ENCODE results near the gene RPL23.
A peak's percentile ranks its signal among the peaks of the same experiment; 100 is the strongest.

Gene RPL23

DNA sequence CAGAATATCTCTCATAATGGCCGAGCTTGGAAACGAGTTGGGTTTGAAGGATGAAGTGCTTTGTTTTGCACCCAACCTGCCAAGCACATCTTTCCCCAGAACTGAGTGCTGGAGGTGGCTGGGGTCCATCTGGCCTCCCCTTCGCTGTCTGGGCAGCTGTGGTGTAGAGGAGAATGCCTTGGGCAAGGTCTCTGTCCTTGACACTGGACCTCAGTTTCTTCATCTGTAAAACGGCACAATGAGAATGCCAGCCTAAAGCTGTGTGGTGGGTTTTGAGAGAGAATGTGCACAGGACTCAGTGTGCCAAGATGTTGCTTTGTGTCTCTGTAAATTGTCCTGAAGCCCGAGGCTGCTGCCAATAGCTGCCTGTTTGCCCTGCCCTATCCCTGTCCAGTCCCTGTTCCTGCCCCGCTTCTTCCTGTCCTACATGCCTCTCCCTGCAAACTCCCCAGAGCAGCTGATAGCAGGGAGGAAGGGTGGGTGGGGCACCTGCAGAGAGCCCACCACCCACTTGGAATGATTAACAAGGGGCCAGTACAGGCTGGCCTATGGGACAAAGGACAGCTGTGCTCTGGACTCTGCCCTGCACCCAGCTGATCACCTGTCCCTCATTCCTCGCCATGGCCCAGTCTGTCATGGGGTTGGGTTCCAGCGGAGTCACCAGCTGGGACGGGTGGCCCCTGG is 31.7 kb upstream of the RPL23 start:
- DNase-seq (ENCODE audit: low read depth in 1 of 2, low spot score in 1 of 2): no peak
- TF ChIP-seq, protein P1, sequence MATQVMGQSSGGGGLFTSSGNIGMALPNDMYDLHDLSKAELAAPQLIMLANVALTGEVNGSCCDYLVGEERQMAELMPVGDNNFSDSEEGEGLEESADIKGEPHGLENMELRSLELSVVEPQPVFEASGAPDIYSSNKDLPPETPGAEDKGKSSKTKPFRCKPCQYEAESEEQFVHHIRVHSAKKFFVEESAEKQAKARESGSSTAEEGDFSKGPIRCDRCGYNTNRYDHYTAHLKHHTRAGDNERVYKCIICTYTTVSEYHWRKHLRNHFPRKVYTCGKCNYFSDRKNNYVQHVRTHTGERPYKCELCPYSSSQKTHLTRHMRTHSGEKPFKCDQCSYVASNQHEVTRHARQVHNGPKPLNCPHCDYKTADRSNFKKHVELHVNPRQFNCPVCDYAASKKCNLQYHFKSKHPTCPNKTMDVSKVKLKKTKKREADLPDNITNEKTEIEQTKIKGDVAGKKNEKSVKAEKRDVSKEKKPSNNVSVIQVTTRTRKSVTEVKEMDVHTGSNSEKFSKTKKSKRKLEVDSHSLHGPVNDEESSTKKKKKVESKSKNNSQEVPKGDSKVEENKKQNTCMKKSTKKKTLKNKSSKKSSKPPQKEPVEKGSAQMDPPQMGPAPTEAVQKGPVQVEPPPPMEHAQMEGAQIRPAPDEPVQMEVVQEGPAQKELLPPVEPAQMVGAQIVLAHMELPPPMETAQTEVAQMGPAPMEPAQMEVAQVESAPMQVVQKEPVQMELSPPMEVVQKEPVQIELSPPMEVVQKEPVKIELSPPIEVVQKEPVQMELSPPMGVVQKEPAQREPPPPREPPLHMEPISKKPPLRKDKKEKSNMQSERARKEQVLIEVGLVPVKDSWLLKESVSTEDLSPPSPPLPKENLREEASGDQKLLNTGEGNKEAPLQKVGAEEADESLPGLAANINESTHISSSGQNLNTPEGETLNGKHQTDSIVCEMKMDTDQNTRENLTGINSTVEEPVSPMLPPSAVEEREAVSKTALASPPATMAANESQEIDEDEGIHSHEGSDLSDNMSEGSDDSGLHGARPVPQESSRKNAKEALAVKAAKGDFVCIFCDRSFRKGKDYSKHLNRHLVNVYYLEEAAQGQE (IDR thresholded peaks at IDR 0.05; ENCODE audit: insufficient replicate concordance, low read depth): no peak
- TF ChIP-seq, protein P2, sequence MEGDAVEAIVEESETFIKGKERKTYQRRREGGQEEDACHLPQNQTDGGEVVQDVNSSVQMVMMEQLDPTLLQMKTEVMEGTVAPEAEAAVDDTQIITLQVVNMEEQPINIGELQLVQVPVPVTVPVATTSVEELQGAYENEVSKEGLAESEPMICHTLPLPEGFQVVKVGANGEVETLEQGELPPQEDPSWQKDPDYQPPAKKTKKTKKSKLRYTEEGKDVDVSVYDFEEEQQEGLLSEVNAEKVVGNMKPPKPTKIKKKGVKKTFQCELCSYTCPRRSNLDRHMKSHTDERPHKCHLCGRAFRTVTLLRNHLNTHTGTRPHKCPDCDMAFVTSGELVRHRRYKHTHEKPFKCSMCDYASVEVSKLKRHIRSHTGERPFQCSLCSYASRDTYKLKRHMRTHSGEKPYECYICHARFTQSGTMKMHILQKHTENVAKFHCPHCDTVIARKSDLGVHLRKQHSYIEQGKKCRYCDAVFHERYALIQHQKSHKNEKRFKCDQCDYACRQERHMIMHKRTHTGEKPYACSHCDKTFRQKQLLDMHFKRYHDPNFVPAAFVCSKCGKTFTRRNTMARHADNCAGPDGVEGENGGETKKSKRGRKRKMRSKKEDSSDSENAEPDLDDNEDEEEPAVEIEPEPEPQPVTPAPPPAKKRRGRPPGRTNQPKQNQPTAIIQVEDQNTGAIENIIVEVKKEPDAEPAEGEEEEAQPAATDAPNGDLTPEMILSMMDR (IDR thresholded peaks at IDR 0.05; ENCODE audit: insufficient read depth, low read length): no peak
- no peak for TF ChIP-seq GABPA (IDR thresholded peaks at IDR 0.05; ENCODE audit: low read depth)
- no peak for TF ChIP-seq SPI1 (IDR thresholded peaks at IDR 0.05; ENCODE audit: borderline replicate concordance, low read depth)
- TF ChIP-seq POLR2AphosphoS5 (IDR thresholded peaks at IDR 0.05; ENCODE audit: low read depth): no peak
- Histone ChIP-seq H3K27ac (replicated peaks) (no peak overlapping the region), H3K4me3 (replicated peaks; ENCODE audit: insufficient read depth, low read length) (no peak overlapping the region), H3K27me3 (ENCODE audit: insufficient read depth, poor library complexity, severe bottlenecking) (no peaks in the 10 kb centered on the region)

DNA sequence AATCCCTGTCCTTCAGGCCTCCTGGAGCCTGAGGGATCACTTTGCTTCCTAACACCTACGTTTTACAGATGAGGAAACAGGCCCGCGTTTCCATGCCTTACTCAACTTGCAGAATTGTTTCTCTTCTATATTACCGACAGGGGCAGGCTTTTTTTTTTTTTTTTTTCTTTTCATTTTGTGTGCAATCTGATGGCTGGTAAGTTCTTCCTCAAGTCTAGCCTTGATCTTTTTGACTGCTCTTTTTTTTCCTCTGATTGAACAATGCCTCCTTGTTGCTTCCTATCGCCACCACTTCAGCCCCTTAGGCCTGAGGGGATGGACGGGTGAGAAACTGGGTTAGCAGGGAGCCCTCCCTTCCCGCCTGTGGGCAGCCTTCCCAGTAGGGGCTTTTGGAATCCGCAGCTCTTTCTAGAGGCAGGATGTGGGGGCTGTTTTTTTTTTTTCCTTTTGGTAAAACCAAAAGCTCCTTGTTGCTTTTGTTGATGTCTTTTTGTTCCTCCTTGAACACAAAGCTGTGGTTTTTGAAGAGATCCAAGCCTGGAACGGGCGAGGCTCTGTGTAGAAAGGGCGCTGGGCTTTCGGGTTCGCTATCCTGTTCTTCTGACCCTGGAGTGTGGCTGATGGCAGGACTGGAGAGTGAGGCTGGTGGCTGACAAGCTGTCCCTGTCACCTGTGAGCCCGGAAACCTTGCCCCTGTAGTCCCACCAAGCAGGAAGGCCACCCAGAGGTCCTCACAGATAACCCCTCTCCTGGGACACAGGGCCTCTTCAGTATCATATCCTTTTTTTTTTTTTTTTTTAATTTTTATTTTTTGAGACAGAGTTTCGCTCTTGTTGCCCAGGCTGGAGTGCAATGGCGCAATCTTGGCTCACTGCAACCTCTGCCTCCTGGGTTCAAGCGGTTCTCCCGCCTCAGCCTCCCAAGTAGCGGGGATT is 30.3 kb upstream of the RPL23 start:
- Histone ChIP-seq H3K27ac (replicated peaks) (peak overlapping the region; percentile 41; the same call in 1 of the 2 replicates), H3K27me3 (ENCODE audit: insufficient read depth, poor library complexity, severe bottlenecking) (no peaks in the 10 kb centered on the region), H3K4me3 (replicated peaks; ENCODE audit: insufficient read depth, low read length) (no peak overlapping the region)
- DNase-seq (ENCODE audit: low read depth in 1 of 2, low spot score in 1 of 2): no peak
- TF ChIP-seq SPI1 (IDR thresholded peaks at IDR 0.05; ENCODE audit: borderline replicate concordance, low read depth) (no peak), POLR2AphosphoS5 (IDR thresholded peaks at IDR 0.05; ENCODE audit: low read depth) (no peak), GABPA (IDR thresholded peaks at IDR 0.05; ENCODE audit: low read depth) (no peak)
- TF ChIP-seq, protein P2 (IDR thresholded peaks at IDR 0.05; ENCODE audit: insufficient read depth, low read length): no peak
- TF ChIP-seq, protein P1 (IDR thresholded peaks at IDR 0.05; ENCODE audit: insufficient replicate concordance, low read depth): no peak

DNA sequence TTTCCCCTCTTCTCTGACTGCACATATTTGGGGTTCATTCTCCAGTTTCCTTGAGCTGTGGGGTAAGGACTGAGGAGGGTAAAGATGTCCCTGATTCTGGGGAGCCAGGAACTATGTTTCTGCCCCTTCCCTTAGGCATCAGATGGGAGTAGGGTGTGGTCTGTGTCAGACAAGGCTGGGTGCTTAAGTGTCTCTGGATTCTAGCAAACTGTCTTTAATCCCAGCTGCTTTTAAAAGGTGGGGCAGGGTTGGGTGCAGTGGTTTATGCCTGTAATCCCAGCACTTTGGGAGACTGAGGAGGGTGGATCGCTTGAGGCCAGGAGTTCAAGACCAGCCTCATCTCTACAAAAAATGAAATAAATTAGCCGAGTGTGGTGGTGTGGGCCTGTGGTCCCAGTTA is 29.3 kb upstream of the RPL23 start:
- no peak overlapping the region; the same call in 1 of the 2 replicates for H3K27ac ChIP-seq (replicated peaks)
- no peaks in the 10 kb centered on the region for H3K27me3 ChIP-seq (ENCODE audit: insufficient read depth, poor library complexity, severe bottlenecking)
- no peak for DNase-seq (ENCODE audit: low read depth in 1 of 2, low spot score in 1 of 2)
- TF ChIP-seq POLR2AphosphoS5 (IDR thresholded peaks at IDR 0.05; ENCODE audit: low read depth) (no peak), SPI1 (IDR thresholded peaks at IDR 0.05; ENCODE audit: borderline replicate concordance, low read depth) (no peak), GABPA (IDR thresholded peaks at IDR 0.05; ENCODE audit: low read depth) (no peak)
- TF ChIP-seq, protein P1 (IDR thresholded peaks at IDR 0.05; ENCODE audit: insufficient replicate concordance, low read depth): no peak
- TF ChIP-seq, protein P2 (IDR thresholded peaks at IDR 0.05; ENCODE audit: insufficient read depth, low read length): no peak
- no peak overlapping the region for H3K4me3 ChIP-seq (replicated peaks; ENCODE audit: insufficient read depth, low read length)

Measured in HL-60 (cell line).